Measurements from ENCODE around the gene ARNT2.

The ARNT2 gene

DNA sequence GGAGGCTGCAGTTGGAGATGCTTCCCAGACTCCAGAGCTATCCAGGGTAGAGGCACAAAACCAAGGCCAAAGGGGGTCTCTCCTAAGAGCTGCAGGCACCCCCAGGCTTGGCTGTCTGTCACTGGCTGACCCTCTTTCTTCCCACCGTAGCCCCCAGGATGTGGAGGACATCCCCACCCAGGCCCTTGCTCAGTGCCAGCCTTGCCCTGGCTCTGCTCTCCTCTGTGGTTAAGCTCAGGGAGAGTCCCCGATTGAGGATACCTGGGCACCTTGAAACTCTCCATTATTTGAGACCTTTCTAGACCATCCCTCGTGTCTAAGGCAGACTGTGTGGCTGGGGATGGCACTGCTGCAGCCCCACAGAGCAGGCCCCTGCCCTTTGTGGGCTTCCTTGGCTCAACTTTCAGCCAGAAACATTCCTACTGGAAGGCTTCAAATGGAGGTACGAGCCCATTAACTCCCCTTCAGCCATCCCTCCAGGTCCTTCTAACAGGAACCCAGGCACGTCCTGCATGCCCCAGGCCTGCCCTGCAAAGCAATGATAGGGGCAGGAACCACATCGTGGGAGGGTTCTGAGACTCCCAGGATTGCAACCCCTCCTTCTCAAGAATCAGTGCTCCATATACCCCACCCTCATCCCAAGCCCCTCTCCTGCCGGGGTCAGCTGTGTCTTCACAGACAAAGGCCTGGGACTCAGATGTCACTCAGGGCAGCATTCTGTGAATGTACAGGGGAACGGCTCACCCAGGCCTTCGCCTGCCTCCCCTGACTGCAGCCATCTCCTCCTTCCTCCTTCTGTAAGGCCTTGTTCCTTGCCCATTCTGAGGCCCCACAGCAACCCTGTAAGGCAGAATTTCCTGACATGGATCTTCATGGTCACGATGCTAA lies 188.0 kb downstream of the ARNT2 start:
- no peaks in the 10 kb centered on the region for H3K9me3 ChIP-seq (ENCODE audit: control insufficient read depth, low read length)
- no peaks in the 10 kb centered on the region for H3K27me3 ChIP-seq (ENCODE audit: control insufficient read depth, insufficient read depth, low read length)
- H3K4me1 ChIP-seq (ENCODE audit: control insufficient read depth, insufficient read depth, low read length) = peaks cover 54% of the 10 kb centered on the region
- H3K4me3 ChIP-seq (ENCODE audit: low read length) = no peak overlapping the region
- H3K36me3 ChIP-seq (ENCODE audit: control insufficient read depth, insufficient read depth, low read length) = no peaks in the 10 kb centered on the region
- H3K9ac ChIP-seq (ENCODE audit: low read length) = no peak overlapping the region

- Histone ChIP-seq H3K9ac (ENCODE audit: low read length) (no peak overlapping the region), H3K4me1 (ENCODE audit: control insufficient read depth, insufficient read depth, low read length) (peaks cover 44% of the 10 kb centered on the region), H3K27me3 (ENCODE audit: control insufficient read depth, insufficient read depth, low read length) (no peaks in the 10 kb centered on the region), H3K4me3 (ENCODE audit: low read length) (no peak overlapping the region), H3K9me3 (ENCODE audit: control insufficient read depth, low read length) (no peaks in the 10 kb centered on the region), H3K36me3 (ENCODE audit: control insufficient read depth, insufficient read depth, low read length) (no peaks in the 10 kb centered on the region)
Measured at GRCh38 chr15:80593486-80594030, 189.4 kb downstream of the ARNT2 start.

DNA sequence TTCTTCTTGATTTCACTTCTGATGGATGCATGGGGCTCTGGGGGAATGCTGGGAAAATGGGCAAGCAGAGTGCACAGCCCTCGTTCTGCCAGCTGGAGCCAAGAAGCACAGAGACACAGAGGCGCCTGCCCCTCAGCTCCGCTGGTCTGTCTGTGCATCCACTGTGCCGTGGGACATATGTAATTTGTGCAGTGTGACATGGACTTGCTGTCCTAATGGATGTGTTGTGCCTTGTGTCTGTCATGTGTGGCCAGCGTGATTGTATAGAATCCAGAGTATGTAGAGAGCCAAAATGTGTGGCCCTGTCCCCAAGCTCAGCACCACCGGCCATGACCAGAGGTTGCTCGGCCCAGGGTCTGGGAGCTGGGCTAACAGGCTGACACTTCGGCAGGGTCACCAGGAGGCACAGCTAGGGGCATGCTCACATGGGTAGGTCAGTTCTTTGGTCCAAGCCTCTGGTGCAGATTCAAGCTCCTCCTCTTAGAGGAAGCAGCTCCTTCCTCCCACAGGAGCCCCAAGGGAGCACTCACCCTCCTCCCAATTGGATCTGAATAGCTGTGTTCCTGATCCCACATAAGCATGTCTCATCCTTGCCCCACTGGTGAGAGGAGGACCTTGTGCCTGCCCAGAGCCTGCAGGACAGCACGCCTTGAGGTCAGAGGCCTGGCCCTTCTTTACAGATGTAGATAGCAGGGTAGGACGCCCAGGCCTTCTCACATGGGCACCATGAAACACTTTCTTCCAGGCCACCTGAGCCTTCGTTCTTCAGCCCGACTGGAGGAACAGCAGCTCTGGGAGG lies 190.1 kb downstream of the ARNT2 start:
- no peak overlapping the region for H3K9ac ChIP-seq (ENCODE audit: low read length)
- no peaks in the 10 kb centered on the region for H3K36me3 ChIP-seq (ENCODE audit: control insufficient read depth, insufficient read depth, low read length)

GRCh38 chr15:80595396-80595795 lies 191.2 kb downstream of the ARNT2 start:
- Histone ChIP-seq H3K4me3 (ENCODE audit: low read length) (no peak overlapping the region), H3K27me3 (ENCODE audit: control insufficient read depth, insufficient read depth, low read length) (no peaks in the 10 kb centered on the region), H3K36me3 (ENCODE audit: control insufficient read depth, insufficient read depth, low read length) (no peaks in the 10 kb centered on the region), H3K4me1 (ENCODE audit: control insufficient read depth, insufficient read depth, low read length) (peaks cover 31% of the 10 kb centered on the region), H3K9me3 (ENCODE audit: control insufficient read depth, low read length) (no peaks in the 10 kb centered on the region), H3K9ac (ENCODE audit: low read length) (no peak overlapping the region)

More for the DNA sequence above, 190.1 kb downstream of the ARNT2 start:
- Histone ChIP-seq H3K27me3 (ENCODE audit: control insufficient read depth, insufficient read depth, low read length) (no peaks in the 10 kb centered on the region), H3K4me1 (ENCODE audit: control insufficient read depth, insufficient read depth, low read length) (peaks cover 38% of the 10 kb centered on the region), H3K4me3 (ENCODE audit: low read length) (no peak overlapping the region), H3K9me3 (ENCODE audit: control insufficient read depth, low read length) (no peaks in the 10 kb centered on the region)

- Histone ChIP-seq H3K27me3 (ENCODE audit: control insufficient read depth, insufficient read depth, low read length) (no peaks in the 10 kb centered on the region), H3K4me3 (ENCODE audit: low read length) (no peak overlapping the region)
Measured at GRCh38 chr15:80596521-80596976, 192.4 kb downstream of the ARNT2 start.

DNA sequence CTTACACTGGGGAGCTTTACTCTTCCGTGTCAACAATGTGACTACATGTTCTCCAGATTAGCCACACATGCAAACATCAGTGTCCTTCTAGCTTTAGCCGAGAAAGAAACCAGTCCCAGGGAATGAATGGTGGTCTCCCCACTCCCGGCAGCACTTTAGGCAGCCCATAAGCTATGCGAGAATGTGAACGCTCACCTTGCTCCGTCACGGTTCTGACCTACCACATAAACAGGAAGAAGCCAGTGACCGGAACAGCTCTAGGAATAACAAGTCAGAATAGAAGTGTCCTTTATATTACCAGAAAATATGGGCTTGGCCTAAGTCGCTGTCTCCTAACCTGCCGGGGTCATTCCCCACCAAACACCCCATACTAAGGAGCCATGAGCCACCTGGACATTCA lies 192.9 kb downstream of the ARNT2 start:
- Histone ChIP-seq H3K9ac (ENCODE audit: low read length) (peak overlapping the region; percentile 57), H3K27me3 (ENCODE audit: control insufficient read depth, insufficient read depth, low read length) (no peaks in the 10 kb centered on the region), H3K9me3 (ENCODE audit: control insufficient read depth, low read length) (no peaks in the 10 kb centered on the region), H3K4me1 (ENCODE audit: control insufficient read depth, insufficient read depth, low read length) (peaks cover 31% of the 10 kb centered on the region), H3K36me3 (ENCODE audit: control insufficient read depth, insufficient read depth, low read length) (no peaks in the 10 kb centered on the region), H3K4me3 (ENCODE audit: low read length) (no peak overlapping the region)

More at GRCh38 chr15:80596521-80596976, 192.4 kb downstream of the ARNT2 start:
- Histone ChIP-seq H3K9me3 (ENCODE audit: control insufficient read depth, low read length) (no peaks in the 10 kb centered on the region), H3K9ac (ENCODE audit: low read length) (peak overlapping the region; percentile 57), H3K36me3 (ENCODE audit: control insufficient read depth, insufficient read depth, low read length) (no peaks in the 10 kb centered on the region), H3K4me1 (ENCODE audit: control insufficient read depth, insufficient read depth, low read length) (peaks cover 31% of the 10 kb centered on the region)

- Histone ChIP-seq H3K9me3 (ENCODE audit: control insufficient read depth, low read length) (no peaks in the 10 kb centered on the region), H3K9ac (ENCODE audit: low read length) (no peak overlapping the region), H3K36me3 (ENCODE audit: control insufficient read depth, insufficient read depth, low read length) (no peaks in the 10 kb centered on the region), H3K4me1 (ENCODE audit: control insufficient read depth, insufficient read depth, low read length) (peaks cover 31% of the 10 kb centered on the region), H3K27me3 (ENCODE audit: control insufficient read depth, insufficient read depth, low read length) (no peaks in the 10 kb centered on the region), H3K4me3 (ENCODE audit: low read length) (no peak overlapping the region)
Measured at GRCh38 chr15:80599359-80599758, 195.2 kb downstream of the ARNT2 start.

DNA sequence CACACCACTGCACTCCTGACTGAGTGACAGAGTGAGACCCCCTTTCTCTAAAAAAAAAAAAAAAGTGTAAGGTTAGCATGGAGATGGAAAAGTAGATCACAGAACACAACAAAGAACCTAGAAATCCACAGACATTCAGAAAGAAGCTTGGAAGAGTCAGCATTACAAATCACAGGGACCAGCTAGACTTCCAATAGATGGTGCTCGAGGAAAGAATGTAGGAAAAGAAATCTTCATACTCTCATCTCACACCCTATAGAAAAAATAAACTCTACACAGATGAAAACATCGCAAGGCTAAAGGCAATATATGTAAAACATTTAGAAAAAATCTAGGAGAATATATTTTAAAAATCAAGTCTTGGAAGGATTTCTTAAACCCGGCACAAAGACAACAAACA lies 196.4 kb downstream of the ARNT2 start:
- Histone ChIP-seq H3K9me3 (ENCODE audit: control insufficient read depth, low read length) (no peaks in the 10 kb centered on the region), H3K36me3 (ENCODE audit: control insufficient read depth, insufficient read depth, low read length) (no peaks in the 10 kb centered on the region), H3K4me3 (ENCODE audit: low read length) (no peak overlapping the region), H3K4me1 (ENCODE audit: control insufficient read depth, insufficient read depth, low read length) (peaks cover 19% of the 10 kb centered on the region), H3K27me3 (ENCODE audit: control insufficient read depth, insufficient read depth, low read length) (no peaks in the 10 kb centered on the region), H3K9ac (ENCODE audit: low read length) (no peak overlapping the region)

- no peak overlapping the region for H3K4me3 ChIP-seq (ENCODE audit: low read length)
- H3K9me3 ChIP-seq (ENCODE audit: control insufficient read depth, low read length) = no peaks in the 10 kb centered on the region
- H3K4me1 ChIP-seq (ENCODE audit: control insufficient read depth, insufficient read depth, low read length) = peaks cover 13% of the 10 kb centered on the region
- H3K9ac ChIP-seq (ENCODE audit: low read length) = no peak overlapping the region
- H3K27me3 ChIP-seq (ENCODE audit: control insufficient read depth, insufficient read depth, low read length) = no peaks in the 10 kb centered on the region
- no peaks in the 10 kb centered on the region for H3K36me3 ChIP-seq (ENCODE audit: control insufficient read depth, insufficient read depth, low read length)
Measured at GRCh38 chr15:80601256-80601655, 197.1 kb downstream of the ARNT2 start.

- peaks cover 8% of the 10 kb centered on the region for H3K4me1 ChIP-seq (ENCODE audit: control insufficient read depth, insufficient read depth, low read length)
- no peaks in the 10 kb centered on the region for H3K27me3 ChIP-seq (ENCODE audit: control insufficient read depth, insufficient read depth, low read length)
- H3K9ac ChIP-seq (ENCODE audit: low read length) = no peak overlapping the region
- no peak overlapping the region for H3K4me3 ChIP-seq (ENCODE audit: low read length)
- H3K9me3 ChIP-seq (ENCODE audit: control insufficient read depth, low read length) = no peaks in the 10 kb centered on the region
- H3K36me3 ChIP-seq (ENCODE audit: control insufficient read depth, insufficient read depth, low read length) = no peaks in the 10 kb centered on the region
Measured at GRCh38 chr15:80604583-80605575, 200.7 kb downstream of the ARNT2 start.

DNA sequence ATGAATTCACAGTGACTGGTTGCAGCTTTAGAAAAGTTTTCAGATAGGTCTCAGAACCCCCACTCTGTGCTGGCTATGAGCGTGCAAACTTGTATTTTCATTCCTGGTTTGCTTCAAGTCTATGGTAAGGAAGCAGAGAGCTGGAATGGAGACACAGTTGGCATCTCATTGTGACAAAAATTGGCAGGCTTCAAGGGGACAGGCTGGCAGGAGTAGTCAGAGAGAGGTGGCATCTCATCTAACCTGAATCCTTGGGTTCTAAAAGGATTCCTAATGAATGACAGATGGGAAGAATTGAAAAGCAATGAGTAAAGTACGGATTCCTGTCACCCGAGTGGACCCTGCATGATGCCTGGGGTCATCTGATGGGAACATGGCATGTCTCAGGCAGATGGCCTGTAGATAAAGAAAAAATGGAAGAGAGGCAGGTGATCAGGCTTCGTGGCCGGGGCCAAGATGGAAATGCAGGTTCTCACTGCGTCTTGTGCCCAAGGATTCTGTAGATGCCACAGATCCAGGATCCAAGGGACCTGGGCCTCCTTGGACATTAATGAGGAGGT lies 201.5 kb downstream of the ARNT2 start:
- H3K36me3 ChIP-seq (ENCODE audit: control insufficient read depth, insufficient read depth, low read length) = no peaks in the 10 kb centered on the region
- no peaks in the 10 kb centered on the region for H3K9me3 ChIP-seq (ENCODE audit: control insufficient read depth, low read length)
- H3K27me3 ChIP-seq (ENCODE audit: control insufficient read depth, insufficient read depth, low read length) = no peaks in the 10 kb centered on the region
- H3K4me1 ChIP-seq (ENCODE audit: control insufficient read depth, insufficient read depth, low read length) = peaks cover 8% of the 10 kb centered on the region
- H3K9ac ChIP-seq (ENCODE audit: low read length) = no peak overlapping the region
- no peak overlapping the region for H3K4me3 ChIP-seq (ENCODE audit: low read length)
